NCI-H226 (cell line): Measurements from ENCODE around the gene RNF151.
"Not testable (repeated sequence)": the region's sequence is repeated elsewhere in the genome, so short reads cannot be mapped to it uniquely, and the experiment has no call there.

Source experiments
- DNase-seq: peaks from one replicate; pipeline ENCODE4 v3.0.0-alpha.2; 2015

The RNF151 gene

GRCh38 chr16:2009791-2010510 is 43.3 kb downstream of the RNF151 start, which contains the start of gene ZNF598:
TSS of gene ZNF598 (minus strand) at chr16:2009821.
- peak; percentile 82 for DNase-seq

GRCh38 chr16:2011726-2012125 is 45.1 kb downstream of the RNF151 start:
- not testable (repeated sequence) for DNase-seq

GRCh38 chr16:2013527-2013926 is 46.9 kb downstream of the RNF151 start:
- DNase-seq, result no peak

GRCh38 chr16:2015117-2015946 is 48.7 kb downstream of the RNF151 start:
- peak; percentile 54 for DNase-seq

GRCh38 chr16:2015947-2016208 is 49.2 kb downstream of the RNF151 start:
- DNase-seq, result no peak

GRCh38 chr16:2016407-2016922 is 49.8 kb downstream of the RNF151 start:
- no peak for DNase-seq
